DOHH2 (cell line): ENCODE results near the gene LILRA6.
"Not testable (repeated sequence)": the region's sequence is repeated elsewhere in the genome, so short reads cannot be mapped to it uniquely, and the experiment has no call there.

Source experiments
- EZH2phosphoT487 ChIP-seq: fragments of 200-600 bp; sonication (generic); IDR thresholded peaks from 2 replicates; pipeline ENCODE4 v1.6.1; 2017; ENCODE audit warnings: borderline replicate concordance, mild to moderate bottlenecking, antibody characterized with exemption, low read length, moderate library complexity, mixed read lengths
- TF ChIP-seq, protein P1 (sequence below): fragments of 200-600 bp; sonication (generic); IDR thresholded peaks from one replicate; pipeline ENCODE4 v1.5.1; 2014; ENCODE audit warnings: antibody characterized with exemption, mild to moderate bottlenecking, low read depth, low read length; ENCODE audit not compliant: poor library complexity, severe bottlenecking

DNA sequence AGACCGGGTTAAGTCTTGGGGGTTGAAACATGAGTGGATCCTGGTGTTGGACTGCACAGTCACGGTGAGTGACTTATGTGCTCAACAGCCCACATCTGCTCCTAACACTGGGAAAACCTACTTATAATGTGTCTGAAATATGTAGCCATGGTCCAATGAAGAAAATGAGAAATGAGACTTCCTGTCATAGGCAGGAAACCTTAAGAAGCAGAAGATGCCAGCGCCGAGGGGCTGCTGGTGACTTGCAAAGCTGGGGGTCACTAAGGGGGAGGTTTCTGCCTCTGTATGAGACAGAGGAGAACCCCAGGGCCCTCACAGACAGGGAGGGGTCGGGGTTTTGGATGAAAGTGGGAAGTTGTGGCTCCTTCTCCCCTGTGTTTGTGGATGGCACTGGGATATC is 29.6 kb upstream of the LILRA6 start:
- TF ChIP-seq, protein P1, sequence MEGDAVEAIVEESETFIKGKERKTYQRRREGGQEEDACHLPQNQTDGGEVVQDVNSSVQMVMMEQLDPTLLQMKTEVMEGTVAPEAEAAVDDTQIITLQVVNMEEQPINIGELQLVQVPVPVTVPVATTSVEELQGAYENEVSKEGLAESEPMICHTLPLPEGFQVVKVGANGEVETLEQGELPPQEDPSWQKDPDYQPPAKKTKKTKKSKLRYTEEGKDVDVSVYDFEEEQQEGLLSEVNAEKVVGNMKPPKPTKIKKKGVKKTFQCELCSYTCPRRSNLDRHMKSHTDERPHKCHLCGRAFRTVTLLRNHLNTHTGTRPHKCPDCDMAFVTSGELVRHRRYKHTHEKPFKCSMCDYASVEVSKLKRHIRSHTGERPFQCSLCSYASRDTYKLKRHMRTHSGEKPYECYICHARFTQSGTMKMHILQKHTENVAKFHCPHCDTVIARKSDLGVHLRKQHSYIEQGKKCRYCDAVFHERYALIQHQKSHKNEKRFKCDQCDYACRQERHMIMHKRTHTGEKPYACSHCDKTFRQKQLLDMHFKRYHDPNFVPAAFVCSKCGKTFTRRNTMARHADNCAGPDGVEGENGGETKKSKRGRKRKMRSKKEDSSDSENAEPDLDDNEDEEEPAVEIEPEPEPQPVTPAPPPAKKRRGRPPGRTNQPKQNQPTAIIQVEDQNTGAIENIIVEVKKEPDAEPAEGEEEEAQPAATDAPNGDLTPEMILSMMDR: not testable (repeated sequence)
- not testable (repeated sequence) for TF ChIP-seq EZH2phosphoT487
